SU-DHL-6 (cell line): ENCODE measurements around the gene METTL4.

ENCODE experiments used
- EZH2phosphoT487 ChIP-seq: fragments of 200-600 bp; sonication (generic), shearing (Covaris generic); conservative IDR thresholded peaks from 2 replicates; pipeline ENCODE4 v1.6.1; 2018; ENCODE audit warnings: mild to moderate bottlenecking, antibody characterized with exemption, low read length, moderate library complexity, mixed read lengths
- TF ChIP-seq, protein P1 (sequence below): fragments of 200-600 bp; sonication (generic); IDR thresholded peaks from one replicate; pipeline ENCODE4 v1.5.1; 2017; ENCODE audit warnings: antibody characterized with exemption, mild to moderate bottlenecking, low read length, moderate library complexity; ENCODE audit not compliant: insufficient read depth, poor library complexity, severe bottlenecking

DNA sequence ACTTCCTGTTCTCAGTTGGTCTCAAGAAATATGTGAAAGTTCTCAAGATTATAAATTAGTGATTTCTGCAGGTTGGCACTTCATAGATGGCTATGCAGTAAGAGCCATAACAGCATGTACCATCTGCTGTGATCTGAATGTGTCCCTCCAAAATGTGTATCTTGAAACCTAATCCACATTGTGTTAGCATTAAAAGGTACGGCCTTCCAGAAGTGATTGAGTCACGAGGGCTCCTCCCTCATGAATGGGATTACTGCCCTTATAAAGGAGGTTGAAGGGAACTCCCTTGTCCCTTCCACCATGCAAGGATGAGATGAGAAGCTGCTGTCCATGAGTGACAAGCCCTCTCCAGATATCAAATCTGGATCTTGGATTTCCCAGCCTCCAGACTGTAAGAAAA lies 45.0 kb downstream of the METTL4 start:
- TF ChIP-seq, protein P1, sequence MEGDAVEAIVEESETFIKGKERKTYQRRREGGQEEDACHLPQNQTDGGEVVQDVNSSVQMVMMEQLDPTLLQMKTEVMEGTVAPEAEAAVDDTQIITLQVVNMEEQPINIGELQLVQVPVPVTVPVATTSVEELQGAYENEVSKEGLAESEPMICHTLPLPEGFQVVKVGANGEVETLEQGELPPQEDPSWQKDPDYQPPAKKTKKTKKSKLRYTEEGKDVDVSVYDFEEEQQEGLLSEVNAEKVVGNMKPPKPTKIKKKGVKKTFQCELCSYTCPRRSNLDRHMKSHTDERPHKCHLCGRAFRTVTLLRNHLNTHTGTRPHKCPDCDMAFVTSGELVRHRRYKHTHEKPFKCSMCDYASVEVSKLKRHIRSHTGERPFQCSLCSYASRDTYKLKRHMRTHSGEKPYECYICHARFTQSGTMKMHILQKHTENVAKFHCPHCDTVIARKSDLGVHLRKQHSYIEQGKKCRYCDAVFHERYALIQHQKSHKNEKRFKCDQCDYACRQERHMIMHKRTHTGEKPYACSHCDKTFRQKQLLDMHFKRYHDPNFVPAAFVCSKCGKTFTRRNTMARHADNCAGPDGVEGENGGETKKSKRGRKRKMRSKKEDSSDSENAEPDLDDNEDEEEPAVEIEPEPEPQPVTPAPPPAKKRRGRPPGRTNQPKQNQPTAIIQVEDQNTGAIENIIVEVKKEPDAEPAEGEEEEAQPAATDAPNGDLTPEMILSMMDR = no peak
- TF ChIP-seq EZH2phosphoT487 = no peak
